AG10803 (cell line): ENCODE results near the gene B3GNT8.
"Not testable (repeated sequence)": the region's sequence is repeated elsewhere in the genome, so short reads cannot be mapped to it uniquely, and the experiment has no call there.

Experiments
- DNase-seq: peaks from one replicate; pipeline ENCODE4 v3.0.0; 2010; ENCODE audit warnings: low read depth
- H3K4me3 ChIP-seq: 2 replicates; pipeline ENCODE4 v1.5.1; 2011; ENCODE audit warnings: mild to moderate bottlenecking, low read length, control low read depth
- TF ChIP-seq, protein P1 (sequence below): conservative IDR thresholded peaks from 2 replicates; pipeline ENCODE4 v1.5.1; 2011; ENCODE audit warnings: mild to moderate bottlenecking, low read length, control low read depth, inconsistent platforms

The B3GNT8 gene

GRCh38 chr19:41411968-41412265 is 15.3 kb downstream of the B3GNT8 start:
- no peak overlapping the region for H3K4me3 ChIP-seq
- TF ChIP-seq, protein P1, sequence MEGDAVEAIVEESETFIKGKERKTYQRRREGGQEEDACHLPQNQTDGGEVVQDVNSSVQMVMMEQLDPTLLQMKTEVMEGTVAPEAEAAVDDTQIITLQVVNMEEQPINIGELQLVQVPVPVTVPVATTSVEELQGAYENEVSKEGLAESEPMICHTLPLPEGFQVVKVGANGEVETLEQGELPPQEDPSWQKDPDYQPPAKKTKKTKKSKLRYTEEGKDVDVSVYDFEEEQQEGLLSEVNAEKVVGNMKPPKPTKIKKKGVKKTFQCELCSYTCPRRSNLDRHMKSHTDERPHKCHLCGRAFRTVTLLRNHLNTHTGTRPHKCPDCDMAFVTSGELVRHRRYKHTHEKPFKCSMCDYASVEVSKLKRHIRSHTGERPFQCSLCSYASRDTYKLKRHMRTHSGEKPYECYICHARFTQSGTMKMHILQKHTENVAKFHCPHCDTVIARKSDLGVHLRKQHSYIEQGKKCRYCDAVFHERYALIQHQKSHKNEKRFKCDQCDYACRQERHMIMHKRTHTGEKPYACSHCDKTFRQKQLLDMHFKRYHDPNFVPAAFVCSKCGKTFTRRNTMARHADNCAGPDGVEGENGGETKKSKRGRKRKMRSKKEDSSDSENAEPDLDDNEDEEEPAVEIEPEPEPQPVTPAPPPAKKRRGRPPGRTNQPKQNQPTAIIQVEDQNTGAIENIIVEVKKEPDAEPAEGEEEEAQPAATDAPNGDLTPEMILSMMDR = no peak
- no peak for DNase-seq

DNA sequence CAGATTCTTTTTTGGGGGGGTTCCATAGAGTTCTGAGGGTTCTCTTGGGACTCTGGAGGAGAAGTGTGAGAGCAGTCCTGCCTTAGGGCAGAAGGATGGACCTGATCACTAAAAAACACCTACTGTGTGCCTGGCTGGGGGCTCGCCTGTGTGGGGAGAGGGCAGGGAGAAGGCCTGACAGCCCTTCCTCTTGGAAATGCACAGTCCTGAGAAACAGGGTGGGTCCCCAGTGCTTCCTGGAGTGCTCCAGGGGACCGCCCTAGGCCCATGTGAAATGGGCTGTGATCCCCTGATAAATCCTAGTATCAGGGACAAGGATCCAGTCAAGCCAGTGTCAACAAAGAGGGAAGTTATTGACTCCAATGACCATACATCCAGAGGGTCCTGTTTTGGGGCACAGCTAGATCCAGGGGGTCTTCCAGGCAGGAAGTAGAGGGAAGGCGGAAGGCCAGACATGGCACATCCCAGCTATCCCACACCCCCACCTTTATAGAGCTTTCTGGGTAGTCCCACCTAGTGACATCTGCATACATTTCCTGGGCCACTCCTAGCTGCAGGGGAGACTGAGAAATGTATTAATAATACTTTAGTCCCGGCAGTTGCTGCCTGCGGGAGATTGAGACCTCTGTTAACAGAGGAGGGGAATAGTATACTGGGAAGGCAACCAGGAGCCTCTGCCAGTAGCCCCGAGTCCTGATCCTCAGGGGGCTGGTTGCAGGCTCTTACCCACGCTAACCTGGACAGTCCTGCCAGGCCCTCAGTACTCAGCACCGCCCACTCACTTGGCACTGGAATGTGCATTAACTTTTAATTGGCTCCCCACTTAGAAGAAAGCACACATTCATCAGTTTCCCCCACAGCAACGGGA is 15.8 kb downstream of the B3GNT8 start:
- no peak for DNase-seq
- no peak overlapping the region for H3K4me3 ChIP-seq
- TF ChIP-seq, protein P1 = no peak

DNA sequence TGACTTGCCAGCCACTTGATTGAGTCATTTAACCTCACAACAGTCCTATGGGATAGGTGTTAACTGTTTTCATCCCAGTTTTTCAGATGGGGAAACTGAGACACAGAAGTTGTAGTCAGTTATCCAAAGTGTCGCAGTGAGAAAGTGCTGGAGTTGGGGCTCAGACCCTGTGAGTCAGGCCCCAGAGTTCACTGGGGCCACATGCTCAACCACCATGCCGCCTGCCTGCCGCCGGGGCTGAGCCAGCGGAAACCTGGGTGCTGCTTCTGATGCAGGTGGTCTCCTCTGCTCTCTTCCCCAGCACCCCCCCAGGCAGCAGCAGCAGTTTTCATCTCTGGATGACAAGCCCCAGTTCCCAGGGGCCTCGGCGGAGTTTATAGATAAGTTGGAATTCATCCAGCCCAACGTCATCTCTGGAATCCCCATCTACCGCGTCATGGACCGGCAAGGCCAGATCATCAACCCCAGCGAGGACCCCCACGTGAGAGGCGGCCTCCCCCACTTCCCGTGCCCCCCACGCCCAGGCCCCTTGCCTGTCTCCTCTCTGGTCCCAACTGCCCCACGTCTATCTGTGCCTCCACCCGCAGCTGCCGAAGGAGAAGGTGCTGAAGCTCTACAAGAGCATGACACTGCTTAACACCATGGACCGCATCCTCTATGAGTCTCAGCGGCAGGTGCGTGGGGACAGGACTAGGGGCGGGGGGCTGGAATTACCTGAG is 16.7 kb downstream of the B3GNT8 start:
- no peak overlapping the region for H3K4me3 ChIP-seq
- TF ChIP-seq, protein P1 = no peak
- no peak for DNase-seq

GRCh38 chr19:41409288-41409687 is 17.9 kb downstream of the B3GNT8 start:
- TF ChIP-seq, protein P1 = no peak
- no peak overlapping the region for H3K4me3 ChIP-seq
- DNase-seq = peak; percentile 44

- DNase-seq, H3K4me3 ChIP-seq: not testable (repeated sequence)
These were observed 18.3 kb downstream of the B3GNT8 start for GRCh38 chr19:41408846-41409245.

DNA sequence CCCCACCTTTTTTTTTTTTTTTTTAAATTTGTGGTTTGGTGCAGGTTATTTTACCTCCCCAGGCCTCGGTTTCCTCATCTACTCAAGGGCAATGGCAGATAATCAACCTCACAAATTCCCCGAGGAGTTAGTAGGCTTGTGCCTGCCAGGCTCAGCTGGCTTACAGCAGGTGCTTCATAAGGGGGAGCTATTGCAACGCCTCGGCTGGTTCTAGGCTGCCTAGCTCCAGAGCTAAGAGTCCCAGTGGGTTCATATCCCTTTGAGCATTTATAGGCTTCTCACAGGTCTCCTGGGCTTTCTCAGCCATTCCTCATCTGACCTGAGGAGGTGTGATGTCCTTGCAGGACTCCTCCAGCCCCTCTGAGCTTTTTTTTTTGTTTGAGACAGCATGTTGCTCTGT is 18.9 kb downstream of the B3GNT8 start:
- no peak overlapping the region for H3K4me3 ChIP-seq
- TF ChIP-seq, protein P1 = no peak
- no peak for DNase-seq

- no peak for DNase-seq
- H3K4me3 ChIP-seq = no peak overlapping the region
- TF ChIP-seq, protein P1 = no peak
These were observed 19.9 kb downstream of the B3GNT8 start for GRCh38 chr19:41407271-41407670.
